ENCODE data around the gene ZBTB7C. TPM values are rescaled to one million over a fixed set of nuclear protein-coding genes. Genes with fewer than 3 reads are reported as not detected.

The ZBTB7C gene
- total RNA-seq, 1 donor from 2014 or later, result 7.4 TPM

DNA sequence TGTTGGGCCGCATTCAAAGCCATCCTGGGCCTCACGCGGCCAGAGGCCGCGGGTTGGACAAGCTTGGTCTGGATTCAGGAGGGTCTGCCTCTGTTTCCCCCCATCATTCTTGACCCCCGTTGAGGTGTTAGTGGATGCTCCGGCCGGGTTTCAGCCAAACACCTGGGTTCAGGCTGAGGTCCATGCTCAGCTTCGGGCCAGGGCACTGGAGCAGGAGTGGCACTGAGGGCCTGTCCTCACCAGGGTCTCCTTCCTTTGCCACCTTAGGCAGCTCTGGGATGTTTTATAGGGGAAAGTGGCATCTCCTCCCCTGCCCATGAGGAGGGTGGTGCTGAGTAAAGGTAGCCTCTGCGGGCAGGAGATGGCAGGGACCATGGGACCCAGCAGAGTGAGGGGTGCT is 401.8 kb downstream of the ZBTB7C start:
- Mint-ChIP-seq H3K4me1 (peaks cover 11% of the 10 kb centered on the region), H3K27ac (no peak overlapping the region), H3K27me3 (ENCODE audit: low read depth) (no peaks in the 10 kb centered on the region), H3K4me3 (peak overlapping the region; percentile 70), H3K36me3 (no peaks in the 10 kb centered on the region), H3K9me3 (peaks cover 3% of the 10 kb centered on the region)
- no peak for DNase-seq (ENCODE audit: low spot score in 2 of 2, unreplicated experiment in 2 of 2)
- TF ChIP-seq, protein P1, sequence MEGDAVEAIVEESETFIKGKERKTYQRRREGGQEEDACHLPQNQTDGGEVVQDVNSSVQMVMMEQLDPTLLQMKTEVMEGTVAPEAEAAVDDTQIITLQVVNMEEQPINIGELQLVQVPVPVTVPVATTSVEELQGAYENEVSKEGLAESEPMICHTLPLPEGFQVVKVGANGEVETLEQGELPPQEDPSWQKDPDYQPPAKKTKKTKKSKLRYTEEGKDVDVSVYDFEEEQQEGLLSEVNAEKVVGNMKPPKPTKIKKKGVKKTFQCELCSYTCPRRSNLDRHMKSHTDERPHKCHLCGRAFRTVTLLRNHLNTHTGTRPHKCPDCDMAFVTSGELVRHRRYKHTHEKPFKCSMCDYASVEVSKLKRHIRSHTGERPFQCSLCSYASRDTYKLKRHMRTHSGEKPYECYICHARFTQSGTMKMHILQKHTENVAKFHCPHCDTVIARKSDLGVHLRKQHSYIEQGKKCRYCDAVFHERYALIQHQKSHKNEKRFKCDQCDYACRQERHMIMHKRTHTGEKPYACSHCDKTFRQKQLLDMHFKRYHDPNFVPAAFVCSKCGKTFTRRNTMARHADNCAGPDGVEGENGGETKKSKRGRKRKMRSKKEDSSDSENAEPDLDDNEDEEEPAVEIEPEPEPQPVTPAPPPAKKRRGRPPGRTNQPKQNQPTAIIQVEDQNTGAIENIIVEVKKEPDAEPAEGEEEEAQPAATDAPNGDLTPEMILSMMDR (IDR thresholded peaks at IDR 0.05; ENCODE audit: unreplicated experiment), result no peak

DNA sequence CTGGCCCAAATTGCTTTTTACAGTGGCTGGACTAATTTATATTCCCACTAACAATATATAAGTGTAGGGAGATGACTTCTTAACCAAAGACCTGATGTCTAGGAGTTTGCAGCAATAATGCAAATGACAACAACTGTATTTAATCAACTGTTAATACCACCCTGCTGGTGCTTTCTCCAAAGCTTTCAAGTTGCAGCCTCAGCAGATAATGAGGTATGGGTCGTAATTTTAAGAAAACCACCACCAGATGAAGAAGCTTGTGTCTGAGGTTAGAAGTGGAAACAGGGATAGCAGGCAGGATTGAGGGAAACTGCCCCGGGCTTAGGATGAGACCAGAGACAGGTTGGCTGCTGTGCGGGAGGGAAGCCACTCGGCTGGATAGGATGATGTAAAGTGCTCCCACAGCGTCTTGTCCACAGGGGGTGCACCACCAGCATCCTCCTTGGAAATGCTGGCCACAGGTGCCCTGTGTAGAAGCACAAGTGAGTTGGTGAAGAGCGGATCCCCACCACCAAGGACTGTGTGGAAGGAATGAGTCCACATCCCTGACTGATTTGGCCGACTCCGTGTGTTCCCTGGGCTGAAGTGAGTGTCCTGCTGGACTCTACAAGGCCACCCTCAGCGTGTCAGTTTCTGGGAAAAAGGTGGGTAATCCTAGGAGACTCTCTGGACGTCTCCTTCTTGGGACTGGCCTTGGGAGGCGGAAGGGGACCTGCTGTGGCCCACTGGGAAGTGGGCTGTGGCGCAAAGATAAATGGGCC is 402.6 kb downstream of the ZBTB7C start:
- peaks cover 3% of the 10 kb centered on the region for H3K9me3 Mint-ChIP-seq
- H3K36me3 Mint-ChIP-seq, result no peaks in the 10 kb centered on the region
- H3K4me3 Mint-ChIP-seq, result peak overlapping the region; percentile 45
- DNase-seq (ENCODE audit: low spot score in 2 of 2, unreplicated experiment in 2 of 2), result no peak
- TF ChIP-seq, protein P1 (IDR thresholded peaks at IDR 0.05; ENCODE audit: unreplicated experiment), result no peak
- no peaks in the 10 kb centered on the region for H3K27me3 Mint-ChIP-seq (ENCODE audit: low read depth)
- H3K27ac Mint-ChIP-seq, result no peak overlapping the region
- H3K4me1 Mint-ChIP-seq, result peaks cover 11% of the 10 kb centered on the region

DNA sequence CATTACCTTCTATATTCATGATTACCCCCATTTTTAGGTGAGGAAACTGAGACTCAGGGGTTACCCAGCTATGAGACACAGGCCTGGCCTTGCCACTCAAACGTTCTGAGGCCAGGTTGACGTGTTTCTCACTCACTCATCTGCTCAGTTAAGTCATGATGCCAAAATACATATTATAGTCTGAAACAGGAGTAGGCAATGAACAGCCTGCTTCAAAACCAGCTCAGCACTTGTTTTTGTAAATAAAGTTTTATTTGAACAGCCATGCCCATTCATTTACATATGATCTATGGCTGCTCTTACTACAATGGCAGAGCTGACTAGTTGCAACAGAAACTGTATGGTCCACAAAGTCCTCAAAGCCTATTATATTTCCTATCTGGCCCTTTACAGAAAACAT is 404.6 kb downstream of the ZBTB7C start:
- peaks cover 11% of the 10 kb centered on the region for H3K4me1 Mint-ChIP-seq
- DNase-seq (ENCODE audit: low spot score in 2 of 2, unreplicated experiment in 2 of 2), result no peak
- no peaks in the 10 kb centered on the region for H3K36me3 Mint-ChIP-seq
- H3K27ac Mint-ChIP-seq, result no peak overlapping the region
- H3K4me3 Mint-ChIP-seq, result no peak overlapping the region
- no peaks in the 10 kb centered on the region for H3K9me3 Mint-ChIP-seq
- H3K27me3 Mint-ChIP-seq (ENCODE audit: low read depth), result no peaks in the 10 kb centered on the region
- TF ChIP-seq, protein P1 (IDR thresholded peaks at IDR 0.05; ENCODE audit: unreplicated experiment), result no peak

DNA sequence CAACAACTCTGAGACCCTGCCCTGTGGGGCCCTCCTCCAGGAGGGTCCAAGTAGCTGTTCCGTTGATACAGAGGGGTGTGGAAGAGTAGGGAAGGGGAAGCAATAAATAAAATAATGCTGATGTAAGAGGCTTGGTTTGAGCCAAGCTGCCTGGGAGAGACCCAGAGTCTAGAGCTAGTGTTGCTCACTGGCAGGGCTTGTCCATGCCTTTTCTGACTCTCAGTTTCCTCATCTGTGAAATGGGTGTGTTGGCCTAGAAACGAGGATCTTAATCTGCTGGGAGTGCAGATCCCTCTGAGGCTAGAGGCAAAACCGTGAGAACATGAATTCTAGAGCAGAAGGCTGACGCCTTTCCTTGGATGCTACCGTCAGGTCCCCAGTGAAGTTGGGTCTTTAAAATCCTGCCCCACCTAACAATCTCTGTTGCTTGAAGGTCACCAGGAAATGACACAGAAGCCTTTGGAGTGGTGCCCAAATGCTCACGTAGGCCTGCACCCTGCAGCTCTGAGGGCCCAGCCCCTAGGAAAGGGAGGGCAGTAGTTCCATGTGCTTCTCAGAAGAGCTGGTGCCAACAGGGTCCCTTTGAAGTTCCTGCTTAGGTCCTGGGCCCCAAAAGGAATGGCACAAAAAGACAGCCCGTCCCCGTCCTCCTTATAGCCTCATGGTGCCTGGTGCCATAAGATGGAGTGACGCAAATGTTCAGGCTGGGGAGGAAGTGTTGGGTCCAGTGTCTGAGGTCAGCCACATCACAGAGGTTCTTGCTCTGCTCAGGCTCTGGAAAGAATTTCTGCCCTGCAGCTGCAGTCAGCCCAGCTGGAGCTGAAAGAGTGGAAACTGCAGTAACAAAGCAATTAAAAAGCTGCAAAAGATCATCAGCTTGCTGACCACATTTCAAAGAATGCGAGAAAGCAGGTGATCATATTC is 405.5 kb downstream of the ZBTB7C start:
- Mint-ChIP-seq H3K4me1 (peaks cover 6% of the 10 kb centered on the region), H3K4me3 (no peak overlapping the region), H3K36me3 (no peaks in the 10 kb centered on the region), H3K27ac (no peak overlapping the region), H3K9me3 (no peaks in the 10 kb centered on the region), H3K27me3 (ENCODE audit: low read depth) (no peaks in the 10 kb centered on the region)
- TF ChIP-seq, protein P1 (IDR thresholded peaks at IDR 0.05; ENCODE audit: unreplicated experiment), result no peak
- DNase-seq (ENCODE audit: low spot score in 2 of 2, unreplicated experiment in 2 of 2), result no peak

DNA sequence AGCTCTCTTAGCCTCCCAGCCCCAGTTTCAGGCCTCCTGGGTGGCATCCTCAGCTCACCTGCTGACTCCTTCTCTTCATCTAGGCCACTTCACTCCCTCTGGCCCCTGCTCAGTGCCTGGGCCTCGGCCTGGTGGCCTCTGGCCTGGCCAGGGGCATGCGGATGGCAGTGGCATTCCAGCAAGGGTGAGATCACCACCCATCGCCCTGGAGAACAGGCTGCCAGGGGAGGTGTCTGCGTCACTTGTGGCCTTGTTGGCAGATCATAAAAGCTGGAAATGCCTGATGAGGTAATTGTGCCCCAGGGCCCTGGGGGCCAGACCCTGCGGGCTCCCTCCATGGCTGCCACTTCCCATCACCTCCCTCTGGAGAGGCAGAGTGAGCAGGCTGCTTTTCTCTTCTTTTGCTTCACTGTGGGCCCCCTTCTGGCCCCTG is 406.2 kb downstream of the ZBTB7C start:
- no peaks in the 10 kb centered on the region for H3K36me3 Mint-ChIP-seq
- DNase-seq (ENCODE audit: low spot score in 2 of 2, unreplicated experiment in 2 of 2), result no peak
- no peak overlapping the region for H3K27ac Mint-ChIP-seq
- H3K27me3 Mint-ChIP-seq (ENCODE audit: low read depth), result no peaks in the 10 kb centered on the region
- H3K4me1 Mint-ChIP-seq, result peaks cover 3% of the 10 kb centered on the region
- TF ChIP-seq, protein P1 (IDR thresholded peaks at IDR 0.05; ENCODE audit: unreplicated experiment), result no peak
- no peak overlapping the region for H3K4me3 Mint-ChIP-seq
- no peaks in the 10 kb centered on the region for H3K9me3 Mint-ChIP-seq

All from mesothelial cell of epicardium (in vitro differentiated cells).